Activated T-helper 17 cell treated with anti-CD3 and anti-CD28 coated beads, Interleukin-2, amount 50 U/mL, for 72 hours (primary cell): ENCODE data around the gene C1S. TPM values are rescaled to one million over a fixed set of nuclear protein-coding genes. Genes with fewer than 3 reads are reported as not detected.
A peak's percentile ranks its signal among the peaks of the same experiment; 100 is the strongest.

Experiments used
- ATAC-seq: fragments of 150-1000 bp; cut with Tn5 transposase; replicated peaks from 2 replicates; pipeline ENCODE4 v1.10.0; 2021; ENCODE audit warnings: mild to moderate bottlenecking, moderate library complexity
- H3K27ac Mint-ChIP-seq: one replicate; pipeline ENCODE4 v1.8.0; 2022; ENCODE audit warnings: mixed read lengths
- H3K27me3 Mint-ChIP-seq: one replicate; pipeline ENCODE4 v1.8.0; 2022; ENCODE audit warnings: mixed read lengths
- H3K36me3 Mint-ChIP-seq: one replicate; pipeline ENCODE4 v1.8.0; 2022; ENCODE audit warnings: low read depth, mild to moderate bottlenecking, mixed read lengths
- H3K4me1 Mint-ChIP-seq: one replicate; pipeline ENCODE4 v1.8.0; 2022; ENCODE audit warnings: mixed read lengths
- H3K4me3 Mint-ChIP-seq: one replicate; pipeline ENCODE4 v1.8.0; 2022; ENCODE audit warnings: mild to moderate bottlenecking, mixed read lengths
- H3K9me3 Mint-ChIP-seq: one replicate; pipeline ENCODE4 v1.8.0; 2022; ENCODE audit warnings: mixed read lengths
- total RNA-seq, 2 donors: library from RNA; stranded (reverse); gene quantifications; one replicate each; pipeline ENCODE4 v1.2.3, GENCODE V29; 2022

C1S gene
- total RNA-seq, 2 donors from 2014 or later, result 6.9 to 13.1 TPM

- Mint-ChIP-seq H3K27ac (no peak overlapping the region), H3K9me3 (no peaks in the 10 kb centered on the region), H3K4me3 (no peak overlapping the region), H3K4me1 (no peaks in the 10 kb centered on the region), H3K27me3 (peaks cover 18% of the 10 kb centered on the region), H3K36me3 (no peaks in the 10 kb centered on the region)
- ATAC-seq, result no peak
Measured at GRCh38 chr12:7059780-7060179, 738 bp upstream of the C1S start.

- no peak for ATAC-seq
- H3K27me3 Mint-ChIP-seq, result peaks cover 18% of the 10 kb centered on the region
- H3K4me3 Mint-ChIP-seq, result no peak overlapping the region
- H3K4me1 Mint-ChIP-seq, result no peaks in the 10 kb centered on the region
- H3K36me3 Mint-ChIP-seq, result no peaks in the 10 kb centered on the region
- H3K27ac Mint-ChIP-seq, result no peak overlapping the region
- no peaks in the 10 kb centered on the region for H3K9me3 Mint-ChIP-seq
Measured at GRCh38 chr12:7061138-7061537, 620 bp downstream of the C1S start.

- H3K27ac Mint-ChIP-seq, result no peak overlapping the region
- ATAC-seq, result no peak
- H3K4me1 Mint-ChIP-seq, result no peaks in the 10 kb centered on the region
- peaks cover 18% of the 10 kb centered on the region for H3K27me3 Mint-ChIP-seq
- H3K4me3 Mint-ChIP-seq, result no peak overlapping the region
- H3K9me3 Mint-ChIP-seq, result no peaks in the 10 kb centered on the region
- no peaks in the 10 kb centered on the region for H3K36me3 Mint-ChIP-seq
Measured at GRCh38 chr12:7061596-7061995, 1.1 kb downstream of the C1S start.

GRCh38 chr12:7064516-7064915 is 4.0 kb downstream of the C1S start:
- no peaks in the 10 kb centered on the region for H3K9me3 Mint-ChIP-seq
- ATAC-seq, result no peak
- no peaks in the 10 kb centered on the region for H3K36me3 Mint-ChIP-seq
- no peaks in the 10 kb centered on the region for H3K4me1 Mint-ChIP-seq
- H3K27ac Mint-ChIP-seq, result no peak overlapping the region
- no peak overlapping the region for H3K4me3 Mint-ChIP-seq
- H3K27me3 Mint-ChIP-seq, result peaks cover 16% of the 10 kb centered on the region

GRCh38 chr12:7065073-7065623 is 4.6 kb downstream of the C1S start:
- no peak overlapping the region for H3K4me3 Mint-ChIP-seq
- ATAC-seq, result no peak
- H3K27ac Mint-ChIP-seq, result no peak overlapping the region
- H3K36me3 Mint-ChIP-seq, result no peaks in the 10 kb centered on the region
- peaks cover 16% of the 10 kb centered on the region for H3K27me3 Mint-ChIP-seq
- H3K9me3 Mint-ChIP-seq, result no peaks in the 10 kb centered on the region
- H3K4me1 Mint-ChIP-seq, result no peaks in the 10 kb centered on the region

GRCh38 chr12:7066596-7066995 is 6.1 kb downstream of the C1S start:
- no peak for ATAC-seq
- Mint-ChIP-seq H3K4me3 (no peak overlapping the region), H3K9me3 (no peaks in the 10 kb centered on the region)

GRCh38 chr12:7067096-7067495 is 6.6 kb downstream of the C1S start:
- ATAC-seq, result no peak
- Mint-ChIP-seq H3K9me3 (no peaks in the 10 kb centered on the region), H3K4me3 (no peak overlapping the region), H3K4me1 (no peaks in the 10 kb centered on the region), H3K27ac (no peak overlapping the region), H3K27me3 (peaks cover 13% of the 10 kb centered on the region), H3K36me3 (no peaks in the 10 kb centered on the region)

More at GRCh38 chr12:7066596-7066995, 6.1 kb downstream of the C1S start:
- H3K27me3 Mint-ChIP-seq, result peaks cover 10% of the 10 kb centered on the region
- no peaks in the 10 kb centered on the region for H3K36me3 Mint-ChIP-seq
- H3K27ac Mint-ChIP-seq, result no peak overlapping the region
- no peaks in the 10 kb centered on the region for H3K4me1 Mint-ChIP-seq

GRCh38 chr12:7068240-7068993 is 7.9 kb downstream of the C1S start:
- Mint-ChIP-seq H3K4me1 (no peaks in the 10 kb centered on the region), H3K9me3 (no peaks in the 10 kb centered on the region), H3K36me3 (no peaks in the 10 kb centered on the region), H3K27me3 (peaks cover 13% of the 10 kb centered on the region), H3K4me3 (no peak overlapping the region), H3K27ac (no peak overlapping the region)
- ATAC-seq, result no peak

DNA sequence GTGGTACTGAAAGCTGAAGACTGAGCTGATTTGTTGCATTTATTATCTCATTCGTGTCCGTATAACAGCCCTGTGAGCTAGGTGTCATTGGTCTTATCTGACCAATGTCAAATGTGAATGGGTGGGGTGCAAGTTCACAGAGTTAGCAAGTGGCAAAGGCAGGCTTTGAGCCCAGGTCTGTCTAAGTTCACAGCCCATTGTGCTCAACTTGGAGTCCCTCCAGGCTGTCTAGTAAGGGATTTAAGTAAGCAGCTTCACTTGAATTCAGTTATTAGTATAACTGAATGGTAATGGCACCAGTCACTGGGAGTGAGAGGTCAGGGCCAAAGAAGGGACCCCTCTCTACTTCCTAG is 8.5 kb downstream of the C1S start:
- Mint-ChIP-seq H3K4me1 (no peaks in the 10 kb centered on the region), H3K27me3 (peaks cover 13% of the 10 kb centered on the region), H3K4me3 (no peak overlapping the region), H3K9me3 (no peaks in the 10 kb centered on the region), H3K27ac (no peak overlapping the region), H3K36me3 (no peaks in the 10 kb centered on the region)
- no peak for ATAC-seq

DNA sequence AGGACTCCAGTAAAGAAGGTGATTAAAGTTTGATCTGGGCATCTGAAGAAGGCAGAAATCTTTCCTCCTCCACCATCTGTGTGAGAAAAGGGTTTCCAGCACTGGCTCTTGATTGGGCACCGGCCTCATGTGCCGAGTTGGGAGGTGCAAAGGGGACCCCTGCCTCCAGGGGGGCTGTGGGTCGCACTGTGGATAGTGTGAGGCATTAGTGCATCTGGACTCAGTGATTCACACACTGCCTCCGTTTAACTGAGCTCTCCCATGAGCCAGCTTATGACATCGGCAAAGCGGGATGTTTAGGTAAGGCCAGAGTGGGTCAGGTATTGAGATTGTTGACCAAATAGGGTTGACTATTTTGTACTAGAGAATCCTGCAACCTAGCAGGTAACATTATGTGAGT is 8.9 kb downstream of the C1S start:
- Mint-ChIP-seq H3K27me3 (peaks cover 13% of the 10 kb centered on the region), H3K4me1 (no peaks in the 10 kb centered on the region), H3K4me3 (no peak overlapping the region), H3K36me3 (no peaks in the 10 kb centered on the region), H3K9me3 (no peaks in the 10 kb centered on the region), H3K27ac (no peak overlapping the region)
- no peak for ATAC-seq

- Mint-ChIP-seq H3K27me3 (peaks cover 13% of the 10 kb centered on the region), H3K4me1 (peaks cover 9% of the 10 kb centered on the region), H3K9me3 (no peaks in the 10 kb centered on the region), H3K27ac (no peak overlapping the region), H3K36me3 (no peaks in the 10 kb centered on the region), H3K4me3 (no peak overlapping the region)
- ATAC-seq, result no peak
Measured at GRCh38 chr12:7072035-7072434, 11.5 kb downstream of the C1S start.

DNA sequence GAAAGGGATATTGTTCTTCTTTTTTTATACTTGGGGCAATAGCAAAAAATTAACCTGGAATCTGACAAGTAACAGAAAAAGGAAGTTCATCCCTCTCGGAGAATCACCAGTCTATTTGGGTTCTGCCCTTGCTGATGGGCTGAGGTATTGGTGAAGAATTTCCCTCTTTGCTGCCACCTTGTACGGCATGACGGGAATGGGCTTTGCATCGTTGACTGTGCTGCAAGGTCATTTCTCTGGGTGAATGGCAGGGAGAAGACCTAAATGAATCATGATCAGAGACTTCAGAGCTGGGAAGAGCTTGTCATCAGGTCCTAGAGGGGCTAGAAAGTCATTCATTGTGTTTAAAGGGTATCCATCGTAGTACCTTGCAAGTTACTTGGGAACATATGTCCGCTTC is 12.0 kb downstream of the C1S start:
- no peak for ATAC-seq
- no peak overlapping the region for H3K4me3 Mint-ChIP-seq
- H3K9me3 Mint-ChIP-seq, result no peaks in the 10 kb centered on the region

DNA sequence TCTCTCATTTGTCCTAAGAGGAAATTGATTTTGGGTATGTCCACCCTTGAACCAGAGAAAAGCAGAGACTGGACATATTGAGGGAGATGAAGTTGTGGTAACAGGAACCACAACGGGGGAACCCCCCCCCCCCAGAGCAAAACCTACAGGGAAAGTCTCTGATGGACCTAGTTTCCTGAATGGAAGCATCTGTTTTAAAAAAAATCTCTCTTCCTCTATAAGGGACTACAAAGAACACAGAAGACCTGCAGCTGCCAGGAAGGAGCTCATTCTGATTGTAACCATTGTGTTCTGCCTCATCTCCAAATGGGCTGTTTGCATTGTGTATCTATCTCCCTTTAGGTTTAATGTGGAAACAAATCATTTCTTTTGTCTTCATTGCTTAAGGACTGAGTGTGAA is 13.4 kb downstream of the C1S start:
- no peak for ATAC-seq
- H3K9me3 Mint-ChIP-seq, result no peaks in the 10 kb centered on the region
- no peaks in the 10 kb centered on the region for H3K36me3 Mint-ChIP-seq
- peaks cover 9% of the 10 kb centered on the region for H3K4me1 Mint-ChIP-seq
- no peak overlapping the region for H3K27ac Mint-ChIP-seq
- peaks cover 4% of the 10 kb centered on the region for H3K27me3 Mint-ChIP-seq
- no peak overlapping the region for H3K4me3 Mint-ChIP-seq

More for the DNA sequence above, 12.0 kb downstream of the C1S start:
- Mint-ChIP-seq H3K27ac (no peak overlapping the region), H3K36me3 (no peaks in the 10 kb centered on the region), H3K4me1 (peaks cover 9% of the 10 kb centered on the region), H3K27me3 (peaks cover 11% of the 10 kb centered on the region)

DNA sequence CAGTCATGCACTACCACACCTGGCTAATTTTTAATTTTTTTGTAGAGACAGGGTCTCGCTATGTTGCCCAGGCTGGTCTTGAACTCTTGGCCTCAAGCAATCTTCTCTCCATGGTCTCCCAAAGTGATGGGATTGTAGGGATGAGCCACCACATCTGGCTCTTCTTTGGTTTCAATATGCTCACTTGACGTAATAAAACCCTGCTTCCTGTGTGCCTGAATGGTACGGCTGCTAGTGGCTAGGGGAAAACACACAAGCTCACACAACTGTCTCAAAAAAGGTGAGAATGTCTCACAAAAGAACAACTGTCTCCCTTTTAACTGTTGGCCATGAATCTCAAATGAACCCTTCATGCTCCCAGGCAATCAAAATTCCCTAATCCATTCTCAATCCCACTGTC is 15.0 kb downstream of the C1S start:
- Mint-ChIP-seq H3K27ac (peak overlapping the region; percentile 20), H3K4me3 (no peak overlapping the region), H3K4me1 (peaks cover 9% of the 10 kb centered on the region), H3K9me3 (no peaks in the 10 kb centered on the region), H3K36me3 (no peaks in the 10 kb centered on the region), H3K27me3 (peaks cover 4% of the 10 kb centered on the region)
- no peak for ATAC-seq

GRCh38 chr12:7075939-7076338 is 15.4 kb downstream of the C1S start:
- H3K4me1 Mint-ChIP-seq, result peaks cover 9% of the 10 kb centered on the region
- H3K9me3 Mint-ChIP-seq, result no peaks in the 10 kb centered on the region
- no peaks in the 10 kb centered on the region for H3K36me3 Mint-ChIP-seq
- no peak overlapping the region for H3K4me3 Mint-ChIP-seq
- H3K27me3 Mint-ChIP-seq, result peaks cover 4% of the 10 kb centered on the region
- peak overlapping the region; percentile 20 for H3K27ac Mint-ChIP-seq
- ATAC-seq, result no peak
